Neural progenitor cell (in vitro differentiated cells): ENCODE measurements around the gene CAMSAP1. TPM values are rescaled to one million over a fixed set of nuclear protein-coding genes. Genes with fewer than 3 reads are reported as not detected.

Experiments
- DNase-seq: peaks from one replicate; pipeline ENCODE4 v3.0.0-alpha.2; 2016; ENCODE audit warnings: low spot score
- H2AFZ ChIP-seq: fragments of 200-600 bp; sonication (generic); replicated peaks from 2 replicates; pipeline ENCODE4 v1.6.1; 2016; ENCODE audit warnings: antibody characterized with exemption
- H3F3A ChIP-seq: fragments of 200-600 bp; sonication (generic); 2 replicates; pipeline ENCODE4 v1.6.1; 2016; ENCODE audit warnings: antibody characterized with exemption, low read depth
- H3K27ac ChIP-seq: fragments of 200-600 bp; sonication (generic); 2 replicates; pipeline ENCODE4 v1.5.1; 2016; ENCODE audit warnings: mild to moderate bottlenecking
- H3K27me3 ChIP-seq: fragments of 200-600 bp; sonication (generic); 2 replicates; pipeline ENCODE4 v1.6.1; 2016; ENCODE audit warnings: mild to moderate bottlenecking, moderate library complexity
- H3K36me3 ChIP-seq: fragments of 200-600 bp; sonication (generic); 2 replicates; pipeline ENCODE4 v1.5.1; 2016
- H3K4me1 ChIP-seq: fragments of 200-600 bp; sonication (generic); 2 replicates; pipeline ENCODE4 v1.6.1; 2016; ENCODE audit warnings: mixed run types
- H3K4me2 ChIP-seq: fragments of 200-600 bp; sonication (generic); 2 replicates; pipeline ENCODE4 v1.6.1; 2016
- H3K4me3 ChIP-seq: fragments of 200-600 bp; sonication (generic); 2 replicates; pipeline ENCODE4 v1.5.1; 2016
- H3K79me2 ChIP-seq: fragments of 200-600 bp; sonication (generic); 2 replicates; pipeline ENCODE4 v1.6.1; 2016; ENCODE audit warnings: low read depth
- H3K9ac ChIP-seq: fragments of 200-600 bp; sonication (generic); 2 replicates; pipeline ENCODE4 v1.6.1; 2016
- H3K9me3 ChIP-seq: fragments of 200-600 bp; sonication (generic); 2 replicates; pipeline ENCODE4 v1.5.1; 2016; ENCODE audit warnings: low read depth
- H4K20me1 ChIP-seq: fragments of 200-600 bp; sonication (generic); 2 replicates; pipeline ENCODE4 v1.6.1; 2016; ENCODE audit warnings: low read depth
- H3K27ac Mint-ChIP-seq: 3 replicates; pipeline ENCODE4 v1.8.0; 2021; ENCODE audit warnings: mixed read lengths
- H3K27me3 Mint-ChIP-seq: 2 replicates; pipeline ENCODE4 v1.8.0; 2022; ENCODE audit warnings: low read depth, mild to moderate bottlenecking, inconsistent platforms, moderate library complexity, mixed read lengths; ENCODE audit not compliant: insufficient read depth
- H3K36me3 Mint-ChIP-seq: 3 replicates; pipeline ENCODE4 v1.8.0; 2021; ENCODE audit warnings: mixed read lengths
- H3K4me1 Mint-ChIP-seq: 3 replicates; pipeline ENCODE4 v1.8.0; 2021; ENCODE audit warnings: mixed read lengths
- H3K4me3 Mint-ChIP-seq: 3 replicates; pipeline ENCODE4 v1.8.0; 2021; ENCODE audit warnings: mild to moderate bottlenecking, moderate library complexity, mixed read lengths
- H3K9me3 Mint-ChIP-seq: 3 replicates; pipeline ENCODE4 v1.8.0; 2020; ENCODE audit warnings: mixed read lengths
- EZH2 ChIP-seq: fragments of 200-600 bp; sonication (generic); IDR thresholded peaks from 2 replicates; pipeline ENCODE4 v1.6.1; 2017; ENCODE audit warnings: antibody characterized with exemption, mild to moderate bottlenecking, moderate library complexity
- EZH2phosphoT487 ChIP-seq: fragments of 200-600 bp; sonication (generic); IDR thresholded peaks from 2 replicates; pipeline ENCODE4 v1.6.1; 2017; ENCODE audit warnings: antibody characterized with exemption
- total RNA-seq: library from RNA; depleted of rRNA; stranded (reverse); fragments of >200 nt; gene quantifications from 2 replicates; pipeline ENCODE4 v1.2.3, GENCODE V29; 2015; ENCODE audit warnings: low replicate concordance
- TF ChIP-seq, protein P1 (sequence below): fragments of 200-600 bp; sonication (generic); IDR thresholded peaks from 2 replicates; pipeline ENCODE4 v1.5.1; 2017; ENCODE audit warnings: antibody characterized with exemption, mild to moderate bottlenecking

Gene CAMSAP1
- total RNA-seq, 1 donor from 2014 or later: 39.3 TPM

- Histone ChIP-seq H4K20me1 (no peaks in the 10 kb centered on the region), H3K4me3 (no peak overlapping the region), H3K27me3 (no peaks in the 10 kb centered on the region), H3K9ac (no peak overlapping the region), H3K4me2 (no peak overlapping the region), H3K4me1 (no peaks in the 10 kb centered on the region), H3K9me3 (no peaks in the 10 kb centered on the region), H3K36me3 (no peaks in the 10 kb centered on the region), H3K79me2 (peaks cover 93% of the 10 kb centered on the region), H3K27ac (no peak overlapping the region), H2AFZ (no peak overlapping the region), H3F3A (no peaks in the 10 kb centered on the region)
- Mint-ChIP-seq H3K4me1 (no peaks in the 10 kb centered on the region), H3K27ac (no peak overlapping the region), H3K36me3 (peaks cover 37% of the 10 kb centered on the region), H3K27me3 (peaks cover 2% of the 10 kb centered on the region), H3K4me3 (no peak overlapping the region), H3K9me3 (peaks cover 2% of the 10 kb centered on the region)
- no peak for DNase-seq
- TF ChIP-seq EZH2 (no peak), EZH2phosphoT487 (no peak)
- TF ChIP-seq, protein P1, sequence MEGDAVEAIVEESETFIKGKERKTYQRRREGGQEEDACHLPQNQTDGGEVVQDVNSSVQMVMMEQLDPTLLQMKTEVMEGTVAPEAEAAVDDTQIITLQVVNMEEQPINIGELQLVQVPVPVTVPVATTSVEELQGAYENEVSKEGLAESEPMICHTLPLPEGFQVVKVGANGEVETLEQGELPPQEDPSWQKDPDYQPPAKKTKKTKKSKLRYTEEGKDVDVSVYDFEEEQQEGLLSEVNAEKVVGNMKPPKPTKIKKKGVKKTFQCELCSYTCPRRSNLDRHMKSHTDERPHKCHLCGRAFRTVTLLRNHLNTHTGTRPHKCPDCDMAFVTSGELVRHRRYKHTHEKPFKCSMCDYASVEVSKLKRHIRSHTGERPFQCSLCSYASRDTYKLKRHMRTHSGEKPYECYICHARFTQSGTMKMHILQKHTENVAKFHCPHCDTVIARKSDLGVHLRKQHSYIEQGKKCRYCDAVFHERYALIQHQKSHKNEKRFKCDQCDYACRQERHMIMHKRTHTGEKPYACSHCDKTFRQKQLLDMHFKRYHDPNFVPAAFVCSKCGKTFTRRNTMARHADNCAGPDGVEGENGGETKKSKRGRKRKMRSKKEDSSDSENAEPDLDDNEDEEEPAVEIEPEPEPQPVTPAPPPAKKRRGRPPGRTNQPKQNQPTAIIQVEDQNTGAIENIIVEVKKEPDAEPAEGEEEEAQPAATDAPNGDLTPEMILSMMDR: no peak
Measured at GRCh38 chr9:135833864-135834263, 73.5 kb downstream of the CAMSAP1 start.

- no peak overlapping the region for H3K4me3 Mint-ChIP-seq
- peaks cover 2% of the 10 kb centered on the region for H3K27me3 Mint-ChIP-seq
- H3K27ac Mint-ChIP-seq: no peak overlapping the region
- TF ChIP-seq EZH2phosphoT487 (no peak), EZH2 (no peak)
- TF ChIP-seq, protein P1: no peak
- H3K4me1 ChIP-seq: no peaks in the 10 kb centered on the region
- H3K4me3 ChIP-seq: no peak overlapping the region
- H3K36me3 ChIP-seq: no peaks in the 10 kb centered on the region
- no peak overlapping the region for H3K4me2 ChIP-seq
- no peaks in the 10 kb centered on the region for H3K27me3 ChIP-seq
- no peak for DNase-seq
- peaks cover 92% of the 10 kb centered on the region for H3K79me2 ChIP-seq
- peaks cover 9% of the 10 kb centered on the region for H3K9me3 Mint-ChIP-seq
- H3K4me1 Mint-ChIP-seq: no peaks in the 10 kb centered on the region
- no peak overlapping the region for H3K27ac ChIP-seq
- no peak overlapping the region for H3K9ac ChIP-seq
- H3K9me3 ChIP-seq: no peaks in the 10 kb centered on the region
- no peak overlapping the region for H2AFZ ChIP-seq
- H4K20me1 ChIP-seq: peaks cover 27% of the 10 kb centered on the region
- peaks cover 46% of the 10 kb centered on the region for H3K36me3 Mint-ChIP-seq
- H3F3A ChIP-seq: no peaks in the 10 kb centered on the region
Measured at GRCh38 chr9:135830496-135830895, 76.8 kb downstream of the CAMSAP1 start.

- Mint-ChIP-seq H3K27me3 (no peaks in the 10 kb centered on the region), H3K4me1 (no peaks in the 10 kb centered on the region), H3K27ac (no peak overlapping the region), H3K9me3 (peaks cover 9% of the 10 kb centered on the region), H3K4me3 (no peak overlapping the region), H3K36me3 (peaks cover 44% of the 10 kb centered on the region)
- Histone ChIP-seq H3K4me2 (no peak overlapping the region), H3K79me2 (peaks cover 82% of the 10 kb centered on the region), H3K4me3 (no peak overlapping the region), H3F3A (no peaks in the 10 kb centered on the region), H4K20me1 (peaks cover 36% of the 10 kb centered on the region), H2AFZ (no peak overlapping the region), H3K27me3 (no peaks in the 10 kb centered on the region), H3K36me3 (peaks cover 5% of the 10 kb centered on the region), H3K9ac (no peak overlapping the region), H3K27ac (no peak overlapping the region), H3K9me3 (no peaks in the 10 kb centered on the region), H3K4me1 (no peaks in the 10 kb centered on the region)
- TF ChIP-seq EZH2 (no peak), EZH2phosphoT487 (no peak)
- TF ChIP-seq, protein P1: no peak
- no peak for DNase-seq
Measured at GRCh38 chr9:135828656-135829055, 78.7 kb downstream of the CAMSAP1 start.
